IPS-18c (cell line): ENCODE results near the gene GBP3.
"Not testable (repeated sequence)": the region's sequence is repeated elsewhere in the genome, so short reads cannot be mapped to it uniquely, and the experiment has no call there.

Experiments used
- H3K4me3 ChIP-seq: 2 replicates; pipeline ENCODE4 v1.7.0; 2013; ENCODE audit warnings: low read depth, mild to moderate bottlenecking, low read length, moderate library complexity; ENCODE audit not compliant: insufficient read depth
- H3K9me3 ChIP-seq: one replicate; pipeline ENCODE4 v1.6.1; 2013; ENCODE audit warnings: mild to moderate bottlenecking, low read length, moderate library complexity; ENCODE audit not compliant: control insufficient read depth, insufficient read depth

GBP3 gene

GRCh38 chr1:89043940-89044339 is 21.3 kb upstream of the GBP3 start:
- H3K9me3 ChIP-seq: peaks cover 3% of the 10 kb centered on the region
- H3K4me3 ChIP-seq: no peak overlapping the region

- H3K9me3 ChIP-seq: peaks cover 3% of the 10 kb centered on the region
- no peak overlapping the region for H3K4me3 ChIP-seq
Measured at GRCh38 chr1:89042491-89042890, 19.8 kb upstream of the GBP3 start.

- Histone ChIP-seq H3K4me3 (no peak overlapping the region), H3K9me3 (peaks cover 3% of the 10 kb centered on the region)
Measured at GRCh38 chr1:89041721-89042120, 19.1 kb upstream of the GBP3 start.

GRCh38 chr1:89041119-89041641 is 18.5 kb upstream of the GBP3 start:
- Histone ChIP-seq H3K4me3 (no peak overlapping the region), H3K9me3 (peaks cover 3% of the 10 kb centered on the region)

- H3K9me3 ChIP-seq: peaks cover 3% of the 10 kb centered on the region
- no peak overlapping the region for H3K4me3 ChIP-seq
Measured at GRCh38 chr1:89040315-89040626, 17.6 kb upstream of the GBP3 start.

GRCh38 chr1:89037186-89037585 is 14.5 kb upstream of the GBP3 start:
- Histone ChIP-seq H3K4me3 (no peak overlapping the region), H3K9me3 (peaks cover 5% of the 10 kb centered on the region)

- H3K4me3 ChIP-seq: no peak overlapping the region
- H3K9me3 ChIP-seq: peaks cover 5% of the 10 kb centered on the region
Measured at GRCh38 chr1:89035080-89035479, 12.4 kb upstream of the GBP3 start.

GRCh38 chr1:89034004-89034403 is 11.3 kb upstream of the GBP3 start:
- not testable (repeated sequence) for H3K9me3 ChIP-seq, H3K4me3 ChIP-seq

GRCh38 chr1:89029051-89029450 is 6.4 kb upstream of the GBP3 start:
- H3K4me3 ChIP-seq, H3K9me3 ChIP-seq: not testable (repeated sequence)

- H3K4me3 ChIP-seq: no peak overlapping the region
- no peaks in the 10 kb centered on the region for H3K9me3 ChIP-seq
Measured at GRCh38 chr1:89025928-89026327, 3.3 kb upstream of the GBP3 start.

GRCh38 chr1:89023026-89023425 is 360 bp upstream of the GBP3 start:
- Histone ChIP-seq H3K4me3 (no peak overlapping the region), H3K9me3 (no peaks in the 10 kb centered on the region)

- not testable (repeated sequence) for H3K9me3 ChIP-seq, H3K4me3 ChIP-seq
Measured at GRCh38 chr1:89018318-89018717, 4.3 kb downstream of the GBP3 start.

GRCh38 chr1:89008511-89008910 is 14.2 kb downstream of the GBP3 start:
- H3K4me3 ChIP-seq: no peak overlapping the region
- no peaks in the 10 kb centered on the region for H3K9me3 ChIP-seq

- Histone ChIP-seq H3K4me3 (no peak overlapping the region), H3K9me3 (no peaks in the 10 kb centered on the region)
Measured at GRCh38 chr1:89005286-89006151, 17.1 kb downstream of the GBP3 start.

- H3K9me3 ChIP-seq, H3K4me3 ChIP-seq: not testable (repeated sequence)
Measured at GRCh38 chr1:89002176-89002575, 20.5 kb downstream of the GBP3 start.

- H3K9me3 ChIP-seq: no peaks in the 10 kb centered on the region
- H3K4me3 ChIP-seq: no peak overlapping the region
Measured at GRCh38 chr1:89001510-89001909, 21.2 kb downstream of the GBP3 start.

- H3K4me3 ChIP-seq: no peak overlapping the region
- H3K9me3 ChIP-seq: no peaks in the 10 kb centered on the region
Measured at GRCh38 chr1:88998716-88999115, 23.9 kb downstream of the GBP3 start.

- Histone ChIP-seq H3K4me3 (no peak overlapping the region), H3K9me3 (no peaks in the 10 kb centered on the region)
Measured at GRCh38 chr1:88990426-88990825, 32.2 kb downstream of the GBP3 start.

- Histone ChIP-seq H3K4me3 (no peak overlapping the region), H3K9me3 (no peaks in the 10 kb centered on the region)
Measured at GRCh38 chr1:88985692-88986091, 37.0 kb downstream of the GBP3 start.
